LHCN-M2 (cell line): ENCODE measurements around the gene HYKK. TPM values are rescaled to one million over a fixed set of nuclear protein-coding genes. Genes with fewer than 3 reads are reported as not detected.
"Not testable (repeated sequence)": the region's sequence is repeated elsewhere in the genome, so short reads cannot be mapped to it uniquely, and the experiment has no call there.

ENCODE experiments used
- DNase-seq: peaks from one replicate; pipeline ENCODE4 v3.0.0-alpha.2; 2012; ENCODE audit warnings: low read depth
- polyA plus RNA-seq: library from polyadenylated mRNA; unstranded; fragments of >200 nt; gene quantifications from one replicate; pipeline ENCODE4 v1.2.1, GENCODE V29; 2012; ENCODE audit warnings: missing spikeins
- total RNA-seq: library from RNA; depleted of rRNA; stranded (reverse); fragments of >200 nt; gene quantifications from 2 replicates; pipeline ENCODE4 v1.2.3, GENCODE V29; 2014; rRNA removed

Gene HYKK, protein sequence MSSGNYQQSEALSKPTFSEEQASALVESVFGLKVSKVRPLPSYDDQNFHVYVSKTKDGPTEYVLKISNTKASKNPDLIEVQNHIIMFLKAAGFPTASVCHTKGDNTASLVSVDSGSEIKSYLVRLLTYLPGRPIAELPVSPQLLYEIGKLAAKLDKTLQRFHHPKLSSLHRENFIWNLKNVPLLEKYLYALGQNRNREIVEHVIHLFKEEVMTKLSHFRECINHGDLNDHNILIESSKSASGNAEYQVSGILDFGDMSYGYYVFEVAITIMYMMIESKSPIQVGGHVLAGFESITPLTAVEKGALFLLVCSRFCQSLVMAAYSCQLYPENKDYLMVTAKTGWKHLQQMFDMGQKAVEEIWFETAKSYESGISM
- 2.2 and 2.6 TPM in 2 replicates for total RNA-seq
- polyA plus RNA-seq: 0.92 TPM

DNA sequence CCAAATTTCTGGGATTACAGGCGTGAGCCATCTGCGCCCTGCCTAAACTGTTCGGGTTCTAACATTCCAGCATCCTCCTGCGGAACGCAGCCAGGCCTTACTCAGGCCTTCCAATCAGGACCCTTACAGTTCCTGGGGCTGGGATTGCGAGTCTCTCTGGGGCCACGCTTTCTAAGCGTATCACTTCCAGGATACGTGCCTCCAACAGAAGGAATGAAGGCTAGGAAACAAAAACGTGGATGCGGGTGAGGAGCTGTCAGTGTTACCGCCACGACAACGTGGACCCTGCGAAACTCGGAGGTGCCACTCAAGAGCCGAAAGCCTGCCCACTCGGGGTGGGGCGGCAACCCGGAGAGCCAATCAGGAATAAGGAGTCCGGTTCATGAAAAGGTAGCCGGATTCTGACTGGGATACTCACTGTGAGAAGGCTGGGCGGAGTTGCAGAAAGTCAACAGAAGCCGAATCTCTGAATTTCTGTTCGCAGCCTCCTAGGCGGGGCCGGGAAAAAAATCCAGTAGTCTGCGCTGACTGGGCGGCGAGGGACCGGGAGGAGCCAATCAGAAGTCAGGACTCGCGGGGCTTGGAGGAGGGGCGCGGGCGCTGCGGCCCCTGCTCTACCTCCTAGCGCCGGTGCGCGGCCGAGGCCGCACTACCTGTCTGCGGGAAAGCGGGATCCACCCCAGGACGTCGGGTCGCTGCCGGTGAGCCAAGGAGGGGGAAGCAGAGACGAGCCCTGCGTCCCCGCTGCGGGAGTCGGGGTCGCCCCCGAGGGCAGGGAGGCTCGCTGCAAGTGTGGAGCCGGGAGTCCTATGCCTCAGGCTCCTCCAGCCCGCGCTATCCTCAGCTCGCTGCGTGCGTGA is at the start of gene HYKK:
TSS of gene HYKK (plus strand) at position 607 of the 860 bp plus-strand sequence. CDS start 5,512 bp downstream, outside the sequence.
- peak; percentile 95 for DNase-seq

DNA sequence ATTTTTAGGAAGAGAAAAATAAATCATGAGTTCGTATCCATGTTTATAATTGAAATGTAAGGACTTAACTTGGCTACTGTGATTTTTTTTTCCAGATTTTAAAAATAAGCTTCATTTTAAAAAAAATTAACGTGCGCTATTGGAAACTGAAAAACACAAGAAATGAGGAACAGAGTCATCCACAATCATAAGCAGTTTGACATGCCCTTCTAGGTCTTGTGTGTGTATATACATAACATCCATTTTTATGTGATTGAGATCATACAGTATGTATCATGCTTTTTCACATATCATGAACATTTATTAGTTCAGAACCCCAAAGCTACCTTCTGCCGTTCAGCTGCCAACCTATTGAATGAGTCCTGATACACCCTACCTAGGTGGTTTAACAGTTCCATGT is 46.6 kb upstream of the HYKK start:
- no peak for DNase-seq

DNA sequence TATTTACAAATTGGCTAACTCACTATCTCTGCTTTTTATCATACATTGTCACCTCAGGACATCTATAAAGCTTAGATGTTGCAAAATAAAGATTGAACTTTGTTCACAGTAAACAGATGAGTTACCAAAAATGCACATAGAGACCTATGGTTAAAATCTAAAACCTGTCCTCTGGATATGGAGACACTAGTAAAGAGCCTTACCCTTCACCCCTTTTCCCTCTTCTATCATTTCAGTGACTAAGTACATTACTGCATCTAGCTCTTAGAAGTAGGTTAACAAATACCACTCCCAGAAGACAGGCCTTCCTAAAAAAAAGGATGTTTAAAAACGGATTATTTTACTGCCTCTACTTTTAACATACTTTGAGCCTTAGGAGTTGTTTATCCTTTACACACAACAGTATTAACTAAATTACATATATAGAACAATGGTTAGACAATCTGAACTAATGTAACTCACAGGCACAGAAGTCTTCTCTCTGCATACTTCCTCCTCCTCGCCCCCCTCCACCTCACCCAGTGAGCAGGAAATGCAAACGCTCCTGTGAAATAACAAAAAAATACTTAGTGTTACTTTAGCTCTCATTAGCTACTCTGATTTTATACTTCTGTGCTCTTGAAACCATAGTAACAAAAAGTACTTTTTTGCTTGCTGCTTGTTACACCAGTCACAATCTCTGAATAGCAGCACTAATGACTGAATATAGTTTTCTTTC is 46.0 kb upstream of the HYKK start:
- no peak for DNase-seq

DNA sequence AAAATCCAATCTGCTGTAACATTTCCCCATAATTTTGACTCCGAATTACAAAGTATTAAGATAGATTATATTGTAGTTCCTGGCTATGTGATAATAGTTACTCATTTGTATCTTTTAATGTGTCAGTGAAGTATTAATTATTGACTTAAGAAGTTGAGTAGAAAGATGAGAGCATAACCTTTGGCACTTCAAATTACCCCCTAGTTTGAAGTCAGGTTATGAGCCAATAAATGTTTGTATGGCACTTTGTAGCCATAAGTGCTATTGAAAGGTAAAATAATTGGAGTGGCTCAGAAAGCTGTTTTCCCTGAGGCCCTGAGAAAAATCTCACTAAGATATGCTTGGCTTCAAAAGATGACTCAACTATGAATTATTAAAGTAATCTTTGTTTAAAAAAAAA is 38.3 kb upstream of the HYKK start:
- no peak for DNase-seq

DNA sequence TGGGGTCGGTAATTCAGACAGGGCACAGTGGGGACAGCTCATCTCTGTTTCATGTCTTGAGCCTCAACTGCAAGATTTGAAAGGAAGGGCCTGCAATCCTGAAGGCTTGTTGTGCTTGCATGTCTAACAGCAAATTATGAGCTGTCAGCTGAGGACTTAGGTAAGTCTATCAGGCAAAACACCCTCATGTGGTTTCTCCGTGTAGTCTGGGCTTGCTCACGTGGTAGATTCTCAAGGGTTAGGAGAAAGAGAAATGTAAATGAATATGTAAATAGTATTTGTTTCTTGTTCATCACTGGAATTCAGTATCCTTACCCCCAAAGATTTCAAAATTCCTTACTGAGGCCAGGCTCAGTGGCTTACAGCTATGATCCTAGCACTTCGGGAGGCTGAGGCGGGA is 30.1 kb upstream of the HYKK start:
- DNase-seq: no peak

DNA sequence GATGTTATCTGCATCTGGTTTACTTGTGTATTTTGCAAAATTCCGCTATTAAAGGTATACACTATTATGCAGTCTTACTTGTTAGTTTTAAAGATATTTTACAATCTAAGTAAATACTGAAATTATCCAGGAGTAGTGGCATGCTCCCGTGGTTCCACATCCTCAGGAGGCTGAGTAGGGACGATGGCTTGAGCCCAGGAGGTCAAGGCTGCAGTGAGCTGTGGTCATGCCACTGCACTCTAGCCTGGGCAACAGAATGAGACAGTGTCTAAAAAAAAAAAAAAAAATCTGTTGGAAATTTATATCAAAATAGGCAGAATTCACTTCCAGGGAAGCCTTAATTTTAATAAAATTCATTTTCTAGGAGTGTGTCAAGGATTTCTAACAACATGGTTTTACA is 27.7 kb upstream of the HYKK start:
- DNase-seq: no peak

DNA sequence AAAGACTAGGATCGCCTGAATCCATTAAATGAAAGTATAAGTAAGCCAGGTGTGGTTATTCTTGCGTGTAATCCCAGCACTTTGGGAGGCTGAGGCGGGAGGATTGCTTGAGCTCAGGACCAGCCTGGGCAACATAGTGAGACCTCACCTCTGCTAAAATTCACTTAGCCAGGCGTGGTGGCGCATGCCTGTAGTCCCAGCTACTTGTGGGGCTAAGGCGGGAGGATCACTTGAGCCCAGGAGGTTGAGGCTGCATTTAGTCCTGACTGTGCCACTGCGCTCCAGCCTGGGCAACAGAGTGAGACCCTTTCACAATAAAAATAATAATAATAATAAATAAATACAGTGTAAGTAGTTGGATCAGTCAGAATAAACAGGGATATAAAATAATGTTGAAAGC is 25.5 kb upstream of the HYKK start:
- DNase-seq: no peak

DNA sequence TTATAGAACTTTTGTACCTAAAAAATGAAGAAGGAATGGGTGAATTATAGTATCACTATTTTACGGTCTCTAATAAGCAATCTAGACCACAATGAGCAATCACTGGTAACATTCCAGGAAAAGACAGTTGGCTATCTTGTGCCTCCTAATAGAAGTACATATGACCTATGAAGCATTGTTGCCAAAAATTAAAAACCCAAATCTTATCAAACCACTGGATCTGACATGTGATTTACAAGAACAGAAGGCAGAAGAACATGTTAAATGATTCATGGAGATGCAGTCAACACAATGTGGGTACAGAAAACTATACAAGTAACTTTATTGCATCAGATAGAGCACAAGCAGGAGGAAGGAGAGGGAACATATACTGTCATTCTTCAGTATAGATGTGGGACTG is 14.5 kb upstream of the HYKK start:
- peak; percentile 69 for DNase-seq

DNA sequence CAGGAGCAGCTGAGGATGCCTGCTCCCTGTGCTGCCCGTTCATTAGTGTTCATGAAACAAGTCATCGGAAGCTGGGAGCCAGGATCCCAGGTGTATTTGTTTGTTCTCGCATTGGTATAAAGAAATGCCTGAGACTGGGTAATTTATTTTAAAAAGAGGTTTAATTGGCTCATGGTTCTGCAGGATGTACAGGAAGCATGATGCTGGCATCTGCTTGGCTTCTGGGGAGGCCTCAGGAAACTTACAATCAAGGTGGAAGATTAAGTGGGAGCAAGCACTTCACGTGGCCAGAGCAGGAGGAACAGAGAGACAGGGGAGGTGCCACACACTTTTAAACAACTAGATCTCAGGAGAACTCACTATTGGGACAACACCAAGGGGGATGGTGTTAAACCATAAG is 5.5 kb upstream of the HYKK start:
- DNase-seq: no peak

DNA sequence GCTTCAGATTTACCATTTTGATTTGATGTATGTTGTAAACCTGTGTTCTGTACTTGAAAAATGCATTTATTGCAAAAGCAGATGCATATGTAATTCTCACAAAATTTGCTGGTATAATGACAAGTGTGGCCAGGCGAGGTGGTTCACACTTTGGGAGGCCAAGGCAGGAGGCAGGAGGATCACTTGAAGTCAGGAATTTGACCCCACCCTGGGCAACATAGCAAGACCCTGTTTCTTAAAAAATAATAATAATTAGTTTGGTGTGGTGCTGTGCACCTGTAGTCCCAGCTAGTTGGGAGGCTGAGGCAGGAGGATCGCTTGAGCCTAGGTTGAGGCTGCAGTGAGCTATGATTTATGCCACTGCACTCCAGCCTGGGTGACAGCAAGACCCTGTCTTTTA is 4.7 kb upstream of the HYKK start:
- no peak for DNase-seq

DNA sequence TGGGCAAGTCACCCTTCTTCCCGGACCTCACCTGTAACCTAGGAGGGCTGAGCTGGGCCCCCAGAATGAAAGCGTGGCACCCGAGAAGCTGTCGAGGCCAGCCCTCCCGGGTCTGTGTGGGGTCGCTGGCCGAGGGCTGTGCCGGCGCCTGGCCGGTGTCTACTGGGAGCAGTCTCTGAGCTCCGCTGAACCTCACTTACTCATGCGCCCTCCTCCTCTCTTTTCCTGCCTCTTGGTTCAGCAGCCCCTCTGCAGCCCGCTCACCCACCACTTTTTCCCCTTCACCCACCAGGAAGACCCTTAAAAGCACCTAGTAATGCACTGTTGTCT is 419 bp downstream of the HYKK start:
- DNase-seq: no peak

DNA sequence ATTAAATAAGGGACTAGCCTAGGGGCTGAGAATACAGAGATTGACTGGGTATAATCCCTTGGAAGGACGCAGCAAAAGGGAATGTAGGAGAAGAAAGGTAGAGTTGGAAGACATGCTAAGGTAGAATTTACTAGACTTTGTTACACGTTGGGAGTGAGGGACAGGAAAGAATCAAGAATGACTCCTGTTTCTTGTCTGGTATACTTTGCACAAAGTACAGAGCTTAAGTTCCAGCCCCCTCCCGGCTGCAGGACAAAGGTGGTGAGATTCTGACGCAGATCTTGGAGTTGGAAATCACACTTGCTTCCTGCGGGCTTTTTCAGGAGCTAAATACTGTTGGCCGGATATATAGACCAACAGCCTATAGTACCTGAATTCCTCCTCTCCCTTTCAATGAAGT is 895 bp downstream of the HYKK start:
- no peak for DNase-seq

DNA sequence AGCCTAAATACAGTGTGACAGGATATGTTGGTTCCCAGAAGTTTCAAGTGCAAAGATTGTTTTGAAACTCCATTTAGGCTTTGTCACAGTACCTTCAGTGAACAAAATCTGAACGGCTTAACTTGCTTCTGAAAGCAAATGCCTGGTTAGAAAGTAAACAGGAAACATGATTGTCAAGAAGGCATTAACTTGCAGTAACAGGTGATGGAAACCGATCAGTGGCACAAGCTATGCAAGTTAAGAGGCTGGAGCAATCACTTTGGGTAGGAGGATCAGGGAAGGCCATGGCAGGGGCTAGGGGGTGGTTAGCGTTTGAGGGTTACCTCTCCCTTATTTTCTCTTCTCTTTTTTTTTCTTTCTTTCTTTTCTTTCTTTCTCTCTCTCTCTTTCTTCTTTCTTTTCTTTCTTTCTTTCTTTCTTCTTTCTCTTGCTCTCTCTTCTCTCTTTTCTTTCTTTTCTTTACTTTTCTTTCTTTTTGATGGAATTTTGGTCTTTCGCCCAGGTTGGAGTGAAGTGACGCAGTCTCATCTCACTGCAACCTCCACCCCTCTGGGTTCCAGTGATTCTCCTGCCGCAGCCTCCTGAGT is 2.4 kb downstream of the HYKK start:
- peak; percentile 58 for DNase-seq

DNA sequence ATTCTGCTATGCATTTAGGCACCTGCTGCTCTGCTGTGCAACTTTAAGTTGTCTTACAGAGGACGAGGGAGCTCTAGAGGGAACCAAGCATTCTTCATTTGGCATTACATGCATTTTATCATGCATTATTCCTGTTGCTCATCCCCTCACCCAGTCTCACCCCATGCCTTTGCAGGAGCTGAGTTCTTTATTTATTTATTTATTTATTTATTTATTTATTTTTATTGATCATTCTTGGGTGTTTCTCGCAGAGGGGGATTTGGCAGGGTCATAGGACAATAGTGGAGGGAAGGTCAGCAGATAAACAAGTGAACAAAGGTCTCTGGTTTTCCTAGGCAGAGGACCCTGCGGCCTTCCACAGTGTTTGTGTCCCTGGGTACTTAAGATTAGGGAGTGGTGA is 12.7 kb downstream of the HYKK start:
- not testable (repeated sequence) for DNase-seq

DNA sequence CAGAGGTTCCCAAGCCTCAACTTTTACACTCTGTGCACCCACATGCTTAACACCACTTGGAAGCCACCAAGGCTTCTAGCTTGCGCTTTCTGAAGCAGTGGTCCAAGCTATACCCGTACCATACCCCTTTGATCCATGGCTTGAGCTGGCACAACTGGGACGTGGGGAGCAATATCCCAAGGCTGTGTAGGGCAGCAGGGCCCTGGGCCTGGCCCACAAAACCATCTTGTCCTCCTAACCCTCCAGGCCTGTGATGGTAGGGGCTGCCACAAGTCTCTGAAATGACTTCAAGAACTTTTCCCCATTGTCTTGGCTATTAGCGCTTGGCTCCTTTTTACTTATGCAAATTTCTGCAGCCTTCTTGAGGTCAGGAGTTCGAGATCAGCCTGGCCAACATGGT is 16.9 kb downstream of the HYKK start:
- no peak for DNase-seq

DNA sequence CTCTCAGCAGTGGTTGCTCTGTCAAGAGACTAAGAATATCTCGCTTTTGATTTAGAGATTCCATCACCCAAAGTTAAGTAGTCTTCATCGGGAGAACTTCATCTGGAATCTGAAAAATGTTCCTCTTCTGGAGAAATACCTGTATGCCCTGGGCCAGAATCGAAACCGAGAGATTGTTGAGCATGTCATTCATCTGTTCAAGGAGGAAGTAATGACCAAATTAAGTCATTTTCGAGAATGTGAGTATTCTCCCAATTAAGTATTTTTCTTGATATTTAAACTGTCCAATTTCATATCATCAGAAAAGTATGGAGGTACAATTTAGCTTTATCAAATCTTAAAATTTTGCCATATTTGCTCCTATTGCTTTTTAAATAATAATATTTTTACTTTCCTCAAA is 19.9 kb downstream of the HYKK start:
- no peak for DNase-seq

DNA sequence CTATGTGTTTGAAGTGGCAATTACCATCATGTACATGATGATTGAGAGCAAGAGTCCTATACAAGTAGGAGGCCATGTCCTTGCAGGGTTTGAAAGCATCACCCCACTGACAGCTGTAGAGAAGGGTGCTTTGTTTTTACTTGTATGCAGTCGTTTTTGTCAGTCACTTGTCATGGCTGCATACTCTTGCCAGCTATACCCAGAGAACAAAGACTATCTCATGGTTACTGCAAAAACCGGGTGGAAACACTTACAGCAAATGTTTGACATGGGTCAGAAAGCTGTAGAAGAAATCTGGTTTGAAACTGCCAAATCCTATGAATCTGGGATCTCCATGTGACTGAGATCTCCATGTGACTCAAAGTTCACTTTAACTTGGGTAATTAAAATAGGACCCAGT is 26.0 kb downstream of the HYKK start:
- DNase-seq: no peak

DNA sequence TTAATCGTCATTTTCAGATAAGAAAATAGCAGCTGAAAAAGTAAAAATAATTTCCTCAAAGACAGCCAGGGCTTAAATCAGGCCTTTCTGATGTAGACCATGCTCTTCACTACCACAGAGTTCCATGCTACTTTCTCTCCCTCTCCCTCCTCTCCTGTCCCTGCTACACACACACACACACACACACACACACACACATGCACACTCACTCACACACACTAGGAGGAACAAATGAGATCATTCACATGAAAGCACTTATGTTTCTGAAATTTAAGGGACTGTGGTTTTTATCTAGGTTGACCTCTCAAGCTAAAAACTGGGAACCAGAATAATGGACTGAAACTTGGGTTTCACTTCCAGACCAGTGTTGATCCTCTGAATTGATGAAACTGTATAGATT is 28.8 kb downstream of the HYKK start:
- peak; percentile 49 for DNase-seq

DNA sequence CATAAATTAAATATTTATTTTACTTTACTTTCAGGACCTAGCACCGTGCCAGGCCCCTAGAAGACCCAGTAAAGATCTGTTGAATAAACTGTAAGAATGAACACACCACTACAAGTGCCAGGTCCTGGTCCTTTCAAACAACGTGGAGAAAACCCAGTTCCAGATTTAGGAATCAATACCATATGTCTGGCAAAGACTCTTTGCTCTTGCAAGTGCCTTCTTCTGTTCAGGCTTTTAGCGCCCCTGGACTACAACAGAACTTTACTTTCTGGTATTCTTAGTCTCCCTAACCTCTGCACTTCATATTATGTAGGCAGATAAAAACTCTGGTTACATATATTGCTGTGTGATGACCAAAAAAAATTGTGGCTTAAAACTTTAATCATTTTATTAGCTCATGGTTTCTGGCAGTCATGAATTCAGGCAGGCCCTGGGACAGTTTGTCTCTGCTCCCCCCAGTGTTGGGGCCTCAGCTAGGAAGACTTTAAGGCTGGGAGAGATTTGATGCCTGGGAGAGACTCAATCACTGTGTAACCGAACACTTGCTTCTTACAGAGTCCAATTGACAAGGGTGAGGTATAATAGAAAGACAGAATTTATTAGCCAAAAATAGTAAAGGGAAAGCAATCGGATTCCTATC is 30.0 kb downstream of the HYKK start:
- DNase-seq: no peak

DNA sequence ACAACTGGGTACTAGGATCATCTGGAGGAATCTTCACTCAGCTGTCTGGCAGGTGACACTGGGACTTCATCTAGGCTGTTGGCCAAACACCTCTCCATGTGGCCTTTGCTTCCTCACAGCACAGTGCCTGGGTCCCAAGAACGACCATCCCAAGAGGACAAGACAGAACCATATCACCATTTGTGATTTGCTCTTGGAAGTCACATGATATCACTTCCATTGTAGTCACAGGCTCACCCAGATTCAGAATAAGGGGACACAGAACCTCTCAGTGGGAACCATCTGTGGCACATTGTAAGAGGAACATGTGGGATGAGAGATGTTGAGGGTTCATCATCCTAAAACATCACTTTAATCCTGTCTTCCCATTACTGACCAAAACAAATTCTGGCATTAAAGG is 31.0 kb downstream of the HYKK start:
- no peak for DNase-seq

DNA sequence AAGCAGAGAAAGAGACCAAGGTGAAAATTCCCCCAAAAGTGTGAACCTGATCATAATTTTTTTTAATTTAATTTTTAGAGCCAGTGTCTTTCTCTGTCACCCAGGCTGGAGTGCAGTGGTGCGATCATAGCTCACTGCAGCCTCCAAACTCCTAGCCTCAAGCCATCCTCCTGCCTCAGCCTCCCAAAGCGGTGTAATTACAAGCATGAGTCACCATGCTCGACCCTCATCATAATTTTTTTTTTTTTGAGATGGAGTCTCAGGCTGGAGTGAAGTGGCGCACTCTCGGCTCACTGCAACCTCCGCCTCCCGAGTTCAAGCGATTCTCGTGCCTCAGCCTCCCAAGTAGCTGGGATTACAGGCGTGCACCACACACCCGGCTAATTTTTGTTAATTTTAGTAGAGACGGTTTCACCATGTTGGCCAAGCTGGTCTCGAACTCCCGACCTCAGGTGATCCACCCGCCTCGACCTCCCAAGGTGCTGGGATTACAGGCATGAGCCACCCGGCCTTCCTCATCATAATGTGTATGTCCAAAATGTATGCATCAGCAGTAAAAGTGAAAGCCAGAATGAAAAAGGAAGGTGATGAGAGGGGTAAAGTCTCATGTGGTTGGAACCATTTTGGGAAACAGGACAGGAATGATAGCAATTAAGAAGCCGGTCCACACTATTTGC is 32.2 kb downstream of the HYKK start:
- DNase-seq: not testable (repeated sequence)
